ENCODE data around the gene RRAD.
A peak's percentile ranks its signal among the peaks of the same experiment; 100 is the strongest.

The RRAD gene

GRCh38 chr16:66931665-66932064 lies 6.3 kb upstream of the RRAD start:
- DNase-seq: no peak

- no peak for DNase-seq
Observed at GRCh38 chr16:66930189-66930588, 4.9 kb upstream of the RRAD start.

GRCh38 chr16:66928702-66929388 lies 3.5 kb upstream of the RRAD start:
- no peak for DNase-seq

- no peak for DNase-seq
Observed at GRCh38 chr16:66927918-66928649, 2.7 kb upstream of the RRAD start.

- DNase-seq: no peak
Observed at GRCh38 chr16:66926961-66927436, 1.7 kb upstream of the RRAD start.

GRCh38 chr16:66926171-66926947 lies 1.0 kb upstream of the RRAD start:
- no peak for DNase-seq

GRCh38 chr16:66924527-66925321 lies 611 bp downstream of the RRAD start:
- DNase-seq: peak; percentile 38

GRCh38 chr16:66923866-66924265 lies 1.5 kb downstream of the RRAD start:
- no peak for DNase-seq

- no peak for DNase-seq
Observed at GRCh38 chr16:66923247-66923731, 2.0 kb downstream of the RRAD start.

GRCh38 chr16:66921729-66922450 lies 3.4 kb downstream of the RRAD start:
- DNase-seq: no peak

GRCh38 chr16:66920924-66921680 lies 4.2 kb downstream of the RRAD start:
- DNase-seq: no peak

- DNase-seq: no peak
Observed at GRCh38 chr16:66920299-66920590, 5.1 kb downstream of the RRAD start.

- no peak for DNase-seq
Observed at GRCh38 chr16:66919569-66920298, 5.6 kb downstream of the RRAD start.

GRCh38 chr16:66918803-66919568 lies 6.3 kb downstream of the RRAD start, which contains the start of gene CDH16:
TSS of gene CDH16 (minus strand) at chr16:66918885. CDS start at chr16:66918065, 820 bp downstream.
- DNase-seq: no peak

GRCh38 chr16:66918355-66918754 lies 7.0 kb downstream of the RRAD start:
- DNase-seq: no peak

- DNase-seq: no peak
Observed at GRCh38 chr16:66917741-66918140, 7.6 kb downstream of the RRAD start.

GRCh38 chr16:66916518-66916917 lies 8.8 kb downstream of the RRAD start:
- DNase-seq: no peak

- DNase-seq: no peak
Observed at GRCh38 chr16:66915041-66915440, 10.3 kb downstream of the RRAD start.

- no peak for DNase-seq
Observed at GRCh38 chr16:66914541-66914940, 10.8 kb downstream of the RRAD start.

GRCh38 chr16:66913711-66914110 lies 11.6 kb downstream of the RRAD start:
- no peak for DNase-seq
